OCI-LY7 (cell line): ENCODE results near the gene ZFP14. TPM values are rescaled to one million over a fixed set of nuclear protein-coding genes. Genes with fewer than 3 reads are reported as not detected.
A peak's percentile ranks its signal among the peaks of the same experiment; 100 is the strongest.

Experiments used
- BruUV-seq: library from RNA; stranded (reverse); fragments of 400-500 nt; replicated peaks from 2 replicates; lab custom pipeline; 2021; lab: Mats Ljungman, UMichigan
- CTCF ChIA-PET: fragments of 300-600 bp; sonication (Branson Sonifier 250); formaldehyde crosslinking; loops from one replicate; lab custom pipeline; 2022; ENCODE audit warnings: antibody characterized with exemption; ENCODE audit not compliant: unreplicated experiment; lab: Charles Lee
- POLR2A ChIA-PET: fragments of 300-600 bp; sonication (Branson Sonifier 250); formaldehyde crosslinking; loops from one replicate; lab custom pipeline; 2022; ENCODE audit warnings: antibody characterized with exemption; lab: Charles Lee
- DNase-seq: peaks from one replicate; pipeline ENCODE4 v3.0.0-alpha.2; 2015; ENCODE audit warnings: low spot score
- H2AFZ ChIP-seq: fragments of 200-600 bp; sonication (generic), shearing (Covaris generic); 2 replicates; pipeline ENCODE4 v1.6.1; 2014; ENCODE audit warnings: mild to moderate bottlenecking, antibody characterized with exemption, low read length, moderate library complexity
- H3K27ac ChIP-seq: fragments of 200-600 bp; sonication (generic); 2 replicates; pipeline ENCODE4 v1.5.1; 2014; ENCODE audit warnings: mixed run types, low read depth, mild to moderate bottlenecking, moderate library complexity, low read length, inconsistent platforms; ENCODE audit not compliant: poor library complexity, severe bottlenecking
- H3K36me3 ChIP-seq: fragments of 200-600 bp; sonication (generic); 2 replicates; pipeline ENCODE4 v1.6.1; 2014; ENCODE audit warnings: mild to moderate bottlenecking, antibody characterized with exemption, low read length, moderate library complexity, mixed read lengths; ENCODE audit not compliant: insufficient read depth
- H3K4me1 ChIP-seq: fragments of 200-600 bp; sonication (generic); 2 replicates; pipeline ENCODE4 v1.5.1; 2014; ENCODE audit warnings: mild to moderate bottlenecking, low read length; ENCODE audit not compliant: insufficient read depth, poor library complexity, severe bottlenecking
- H3K4me2 ChIP-seq: fragments of 200-600 bp; sonication (generic); 2 replicates; pipeline ENCODE4 v1.6.1; 2014; ENCODE audit warnings: mild to moderate bottlenecking, low read length
- H3K4me3 ChIP-seq: fragments of 200-600 bp; sonication (generic); 2 replicates; pipeline ENCODE4 v1.5.1; 2014; ENCODE audit warnings: mild to moderate bottlenecking, low read depth, low read length; ENCODE audit not compliant: poor library complexity, severe bottlenecking
- H3K79me2 ChIP-seq: fragments of 200-600 bp; sonication (generic); 2 replicates; pipeline ENCODE4 v1.6.1; 2016; ENCODE audit warnings: low read depth, mild to moderate bottlenecking, low read length, moderate library complexity, mixed read lengths; ENCODE audit not compliant: insufficient read depth
- H3K9me2 ChIP-seq: fragments of 200-600 bp; sonication (generic); 2 replicates; pipeline ENCODE4 v1.6.1; 2016; ENCODE audit warnings: mild to moderate bottlenecking, low read length, mixed read lengths; ENCODE audit not compliant: insufficient read depth
- H3K9me3 ChIP-seq: fragments of 200-600 bp; sonication (generic); 2 replicates; pipeline ENCODE4 v1.6.1; 2014; ENCODE audit warnings: mild to moderate bottlenecking, mixed run types, low read length, mixed read lengths
- H4K20me1 ChIP-seq: fragments of 200-600 bp; sonication (generic); 2 replicates; pipeline ENCODE4 v1.6.1; 2014; ENCODE audit warnings: mild to moderate bottlenecking, antibody characterized with exemption, low read length, moderate library complexity, mixed read lengths; ENCODE audit not compliant: insufficient read depth
- CTCF ChIP-seq: fragments of 200-600 bp; sonication (generic); conservative IDR thresholded peaks from 2 replicates; pipeline ENCODE4 v1.5.1; 2014; ENCODE audit warnings: mild to moderate bottlenecking, antibody characterized with exemption, low read length, moderate library complexity, mixed read lengths
- EZH2phosphoT487 ChIP-seq: fragments of 200-600 bp; sonication (generic); IDR thresholded peaks from 2 replicates; pipeline ENCODE4 v1.6.1; 2018; ENCODE audit warnings: low read depth, borderline replicate concordance, mild to moderate bottlenecking, mixed run types, antibody characterized with exemption, low read length, moderate library complexity, mixed read lengths
- intact Hi-C: fragments of 100-400 bp; cut with micrococcal nuclease; formaldehyde crosslinking; loops from one replicate; pipeline ENCODE4 v1.10.0; 2022; ENCODE audit not compliant: unreplicated experiment
- total RNA-seq, 2 experiments: library from RNA; depleted of rRNA in 1 of 2; stranded (reverse); fragments of >200 nt in 1 of 2; shearing (Covaris generic) in 1 of 2; gene quantifications; 2 replicates each; pipeline ENCODE4 v1.2.3, GENCODE V29; 2014 to 2022

ZFP14 gene
- total RNA-seq, 2 experiments from 2014 or later = 5.2 to 6.2 TPM

GRCh38 chr19:36379510-36379819 lies 464 bp upstream of the ZFP14 start:
- no peaks in the 10 kb centered on the region for H4K20me1 ChIP-seq
- peak overlapping the region; percentile 80; the same call in 1 of the 2 replicates for H3K4me2 ChIP-seq
- peak overlapping the region; percentile 78 for H3K4me3 ChIP-seq
- ChIA-PET POLR2A (interaction anchor here (0.7 to 1.2 kb wide), 2 partner anchors 18 to 1049 kb away, joined by 3 to 4 read pairs; no protein-coding TSS in a partner anchor), CTCF (interaction anchor here (0.6 kb wide), 1 partner anchor 992 kb away, joined by 3 read pairs; the partner anchor contains the start of gene ZNF527)
- H2AFZ ChIP-seq = peak overlapping the region; percentile 96; the same call in 1 of the 2 replicates
- peaks cover 3% of the 10 kb centered on the region; the same call in 1 of the 2 replicates for H3K9me3 ChIP-seq
- intact Hi-C loops = no loop called here
- no peaks in the 10 kb centered on the region for H3K9me2 ChIP-seq
- no peaks in the 10 kb centered on the region for H3K36me3 ChIP-seq
- H3K27ac ChIP-seq = no peak overlapping the region
- BruUV-seq = no TSS peak
- peaks cover 23% of the 10 kb centered on the region for H3K4me1 ChIP-seq
- H3K79me2 ChIP-seq = no peaks in the 10 kb centered on the region
- DNase-seq = no peak
- TF ChIP-seq CTCF (no peak), EZH2phosphoT487 (no peak)

DNA sequence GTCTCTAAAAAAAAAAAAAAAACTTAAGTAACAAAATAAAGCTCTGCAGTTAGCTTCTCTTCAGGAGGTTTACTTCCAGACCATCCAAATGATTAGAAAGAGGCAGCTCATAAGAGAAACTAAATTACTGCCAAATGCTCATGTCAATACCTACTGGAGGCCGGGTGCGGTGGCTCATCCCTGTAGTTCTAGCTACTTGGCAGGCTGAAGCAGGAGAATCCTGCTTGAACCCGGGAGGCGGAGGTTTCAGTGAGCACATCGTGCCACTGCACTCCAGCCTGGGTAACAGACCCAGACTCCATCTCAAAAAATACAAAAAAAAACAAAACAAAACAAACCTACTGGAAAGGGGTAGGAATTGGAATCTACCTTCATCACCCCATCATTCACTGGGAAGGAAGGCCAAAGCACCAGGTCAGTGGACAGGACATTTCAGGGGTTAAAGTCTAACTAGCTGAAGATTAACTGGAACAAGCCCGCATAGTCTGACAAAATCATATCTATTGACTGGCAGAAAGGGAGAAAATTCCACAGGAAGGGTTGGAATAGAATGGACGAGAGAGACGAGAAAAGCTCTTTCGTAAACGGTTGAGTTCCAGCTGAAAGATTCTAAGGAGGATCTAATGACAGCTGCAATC lies 1.3 kb downstream of the ZFP14 start:
- TF ChIP-seq CTCF = no peak
- TF ChIP-seq EZH2phosphoT487 = no peak
- no TSS peak for BruUV-seq
- Histone ChIP-seq H3K9me2 (no peaks in the 10 kb centered on the region), H3K9me3 (peaks cover 3% of the 10 kb centered on the region; the same call in 1 of the 2 replicates), H3K27ac (no peak overlapping the region), H3K4me3 (peak overlapping the region; percentile 78), H3K4me2 (peak overlapping the region; percentile 80), H3K36me3 (no peaks in the 10 kb centered on the region), H4K20me1 (no peaks in the 10 kb centered on the region), H2AFZ (peak overlapping the region; percentile 96; the same call in 1 of the 2 replicates), H3K79me2 (no peaks in the 10 kb centered on the region), H3K4me1 (peaks cover 23% of the 10 kb centered on the region)
- intact Hi-C loops = loop anchor here (1.0 kb wide), 1 partner anchor 116 kb away; no protein-coding TSS in a partner anchor
- CTCF ChIA-PET = no interaction called here
- POLR2A ChIA-PET = interaction anchor here (0.6 to 2.1 kb wide), 3 partner anchors 41 to 1417 kb away, joined by 3 to 9 read pairs (median 3); partner anchors contain the start of genes ZFP82 and ZNF260
- DNase-seq = no peak

DNA sequence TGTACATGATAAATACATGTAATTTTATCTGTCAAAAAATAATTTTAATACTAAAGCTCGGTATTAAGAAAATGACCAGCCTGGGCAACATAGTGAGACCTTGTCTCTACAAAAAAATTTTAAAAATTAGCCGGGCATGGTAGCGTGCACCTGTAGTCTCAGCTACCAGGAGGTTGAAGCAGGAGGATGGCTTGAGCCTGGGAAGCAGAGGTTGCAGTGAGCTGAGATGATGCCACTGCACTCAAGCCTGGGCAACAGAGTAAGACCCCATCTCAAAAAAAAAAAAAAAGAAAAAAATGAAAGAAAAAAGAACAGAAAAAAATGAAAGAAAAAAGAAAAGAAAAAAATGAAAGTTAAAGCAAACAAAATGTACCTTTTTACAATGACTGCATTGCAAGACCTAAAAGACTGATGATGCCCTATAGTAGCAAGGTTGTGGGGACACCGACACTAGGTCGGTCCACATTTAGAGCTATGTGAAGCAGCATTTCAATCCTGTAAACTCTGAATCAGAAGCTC lies 5.3 kb downstream of the ZFP14 start:
- CTCF ChIA-PET = no interaction called here

More for the DNA sequence above, 5.3 kb downstream of the ZFP14 start:
- TF ChIP-seq CTCF = no peak
- no peak for TF ChIP-seq EZH2phosphoT487
- Histone ChIP-seq H3K4me3 (no peak overlapping the region), H3K4me2 (no peak overlapping the region), H3K9me2 (no peaks in the 10 kb centered on the region), H2AFZ (no peak overlapping the region), H4K20me1 (no peaks in the 10 kb centered on the region), H3K27ac (no peak overlapping the region), H3K79me2 (no peaks in the 10 kb centered on the region), H3K9me3 (no peaks in the 10 kb centered on the region), H3K4me1 (peaks cover 8% of the 10 kb centered on the region), H3K36me3 (no peaks in the 10 kb centered on the region)
- DNase-seq = no peak
- POLR2A ChIA-PET = interaction anchor here (0.7 kb wide), 1 partner anchor 1406 kb away, joined by 5 read pairs; the partner anchor contains the start of gene ZNF573
- intact Hi-C loops = no loop called here
- BruUV-seq = no TSS peak
